Bronchial epithelial cell (primary cell): Measurements from ENCODE around the gene RUNX2. TPM values are rescaled to one million over a fixed set of nuclear protein-coding genes. Genes with fewer than 3 reads are reported as not detected.

Experiments
- DNase-seq: peaks from one replicate; pipeline ENCODE4 v3.0.0-alpha.2; 2010; ENCODE audit warnings: low read depth
- FAIRE-seq: peaks from 2 replicates; lab custom pipeline; 2011; peaks lifted over from hg19 to GRCh38; lab: Jason Lieb, UNC
- H3K27me3 ChIP-seq: 2 replicates; pipeline ENCODE4 v1.5.1; 2011; ENCODE audit warnings: low read length; ENCODE audit not compliant: control insufficient read depth, insufficient read depth
- H3K36me3 ChIP-seq: 2 replicates; pipeline ENCODE4 v1.5.1; 2011; ENCODE audit warnings: low read length; ENCODE audit not compliant: control insufficient read depth, insufficient read depth
- H3K4me3 ChIP-seq: 2 replicates; pipeline ENCODE4 v1.5.1; 2011; ENCODE audit warnings: mild to moderate bottlenecking, low read depth, low read length, control low read depth
- total RNA-seq: library from RNA; depleted of rRNA; stranded (reverse); fragments of >200 nt; gene quantifications from 2 replicates; pipeline ENCODE4 v1.2.1, GENCODE V29; 2014
- TF ChIP-seq, protein P1 (sequence below): IDR thresholded peaks from 2 replicates; pipeline ENCODE4 v1.5.1; 2011; ENCODE audit warnings: mild to moderate bottlenecking, moderate library complexity, low read length, control low read depth, inconsistent platforms; ENCODE audit not compliant: insufficient read depth, severe bottlenecking

RUNX2 gene
- total RNA-seq, 1 donor from 2014 or later, result 0.79 TPM

DNA sequence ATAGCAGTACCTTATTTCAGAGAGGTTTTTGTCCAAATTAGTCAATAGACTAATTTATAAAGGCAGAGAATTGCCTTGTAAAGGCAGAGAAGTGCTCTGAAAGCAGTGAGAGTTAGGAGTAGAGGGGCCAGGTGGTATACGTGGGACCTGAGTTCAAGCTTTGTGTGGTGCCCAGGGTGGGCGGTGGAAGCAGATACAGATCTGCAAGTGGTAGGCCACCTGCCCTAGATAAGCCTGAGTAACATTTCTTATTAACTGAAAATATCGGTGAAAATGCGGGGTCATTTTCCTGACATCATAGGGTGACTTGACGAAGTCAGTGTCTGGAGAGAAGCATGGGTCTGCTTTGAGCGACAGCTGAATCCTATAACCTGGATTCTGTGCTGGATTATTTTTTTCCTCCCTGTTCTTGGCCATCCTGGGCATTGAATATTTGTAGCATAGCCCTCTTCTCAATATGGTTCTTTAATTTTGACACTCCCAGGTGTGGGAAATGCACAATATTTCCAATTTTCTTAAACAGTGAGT, 111.8 kb downstream of the RUNX2 start:
- no peak overlapping the region for H3K4me3 ChIP-seq
- TF ChIP-seq, protein P1, sequence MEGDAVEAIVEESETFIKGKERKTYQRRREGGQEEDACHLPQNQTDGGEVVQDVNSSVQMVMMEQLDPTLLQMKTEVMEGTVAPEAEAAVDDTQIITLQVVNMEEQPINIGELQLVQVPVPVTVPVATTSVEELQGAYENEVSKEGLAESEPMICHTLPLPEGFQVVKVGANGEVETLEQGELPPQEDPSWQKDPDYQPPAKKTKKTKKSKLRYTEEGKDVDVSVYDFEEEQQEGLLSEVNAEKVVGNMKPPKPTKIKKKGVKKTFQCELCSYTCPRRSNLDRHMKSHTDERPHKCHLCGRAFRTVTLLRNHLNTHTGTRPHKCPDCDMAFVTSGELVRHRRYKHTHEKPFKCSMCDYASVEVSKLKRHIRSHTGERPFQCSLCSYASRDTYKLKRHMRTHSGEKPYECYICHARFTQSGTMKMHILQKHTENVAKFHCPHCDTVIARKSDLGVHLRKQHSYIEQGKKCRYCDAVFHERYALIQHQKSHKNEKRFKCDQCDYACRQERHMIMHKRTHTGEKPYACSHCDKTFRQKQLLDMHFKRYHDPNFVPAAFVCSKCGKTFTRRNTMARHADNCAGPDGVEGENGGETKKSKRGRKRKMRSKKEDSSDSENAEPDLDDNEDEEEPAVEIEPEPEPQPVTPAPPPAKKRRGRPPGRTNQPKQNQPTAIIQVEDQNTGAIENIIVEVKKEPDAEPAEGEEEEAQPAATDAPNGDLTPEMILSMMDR, result no peak
- H3K27me3 ChIP-seq, result no peaks in the 10 kb centered on the region
- H3K36me3 ChIP-seq, result no peaks in the 10 kb centered on the region
- FAIRE-seq (no peak), DNase-seq (no peak)

DNA sequence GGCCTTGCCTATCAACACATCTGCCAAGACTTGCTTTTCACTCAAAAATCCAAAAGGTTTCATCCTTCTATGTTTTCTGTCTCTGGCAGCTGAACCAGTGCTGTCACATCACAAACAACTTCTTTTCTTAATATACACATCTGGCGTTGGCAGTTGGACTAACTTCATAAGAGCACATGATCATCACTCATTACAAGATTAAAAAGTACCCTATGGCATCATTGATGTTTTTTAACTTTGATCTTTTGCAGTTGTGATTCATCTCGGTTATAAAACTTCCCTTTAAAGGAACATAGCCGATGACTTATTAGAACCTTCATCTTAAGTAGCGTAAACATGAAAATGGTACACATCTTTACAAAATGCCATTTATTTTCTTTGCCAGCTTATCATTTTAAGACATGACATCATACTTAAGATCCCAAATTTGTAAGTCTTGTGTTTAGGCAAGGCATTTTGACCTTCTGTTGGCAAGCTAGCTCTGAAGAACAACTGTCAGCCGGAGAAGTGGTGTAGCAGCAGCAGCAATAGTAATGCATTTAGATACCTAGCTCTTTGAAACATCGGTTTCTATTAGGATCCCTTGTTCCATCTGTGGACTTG, 113.8 kb downstream of the RUNX2 start:
- TF ChIP-seq, protein P1, result no peak
- DNase-seq, result no peak
- FAIRE-seq, result no peak
- Histone ChIP-seq H3K36me3 (no peaks in the 10 kb centered on the region), H3K4me3 (no peak overlapping the region), H3K27me3 (no peaks in the 10 kb centered on the region)

DNA sequence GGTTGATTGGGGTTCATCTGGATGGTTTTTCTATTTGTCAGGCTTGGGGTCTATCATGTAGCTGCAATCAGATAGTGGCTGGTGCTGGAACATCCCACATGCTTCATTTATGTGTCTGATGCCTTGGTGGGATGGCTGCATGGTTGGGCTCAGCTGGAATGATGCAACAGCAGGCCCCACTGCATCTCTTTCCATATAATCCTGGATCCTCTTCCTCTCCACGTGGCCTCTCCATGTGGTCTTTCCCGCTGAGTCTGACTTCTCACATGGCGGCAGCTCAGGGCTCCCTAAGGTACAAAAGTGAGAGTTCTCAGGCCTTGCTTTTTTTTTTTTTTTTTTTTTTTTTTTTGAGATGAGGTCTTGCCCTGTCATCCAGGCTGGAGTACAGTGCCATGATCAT, 114.6 kb downstream of the RUNX2 start:
- TF ChIP-seq, protein P1, result no peak
- DNase-seq, result no peak
- H3K27me3 ChIP-seq, result no peaks in the 10 kb centered on the region
- no peak overlapping the region for H3K4me3 ChIP-seq
- FAIRE-seq, result no peak
- no peaks in the 10 kb centered on the region for H3K36me3 ChIP-seq

DNA sequence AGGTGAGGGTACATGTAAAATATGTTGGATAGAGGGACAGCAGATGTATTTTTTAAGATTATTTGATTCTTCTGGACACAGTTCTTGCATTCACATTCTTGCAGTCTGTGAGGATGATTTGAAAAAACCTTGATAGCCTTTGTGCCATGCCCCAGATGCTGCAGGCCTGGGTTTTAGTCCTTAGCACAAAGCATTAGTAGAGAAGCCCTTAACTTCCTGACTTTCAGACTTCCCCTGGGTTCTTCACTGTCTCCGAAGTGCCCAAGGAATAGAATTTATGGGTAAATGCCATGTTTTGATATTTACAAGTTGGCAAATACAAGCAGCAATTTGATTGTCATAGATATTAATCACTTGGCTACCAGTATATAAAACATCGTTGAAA, 117.2 kb downstream of the RUNX2 start:
- no peak for DNase-seq
- FAIRE-seq, result no peak
- H3K4me3 ChIP-seq, result no peak overlapping the region
- TF ChIP-seq, protein P1, result no peak
- no peaks in the 10 kb centered on the region for H3K36me3 ChIP-seq
- no peaks in the 10 kb centered on the region for H3K27me3 ChIP-seq

DNA sequence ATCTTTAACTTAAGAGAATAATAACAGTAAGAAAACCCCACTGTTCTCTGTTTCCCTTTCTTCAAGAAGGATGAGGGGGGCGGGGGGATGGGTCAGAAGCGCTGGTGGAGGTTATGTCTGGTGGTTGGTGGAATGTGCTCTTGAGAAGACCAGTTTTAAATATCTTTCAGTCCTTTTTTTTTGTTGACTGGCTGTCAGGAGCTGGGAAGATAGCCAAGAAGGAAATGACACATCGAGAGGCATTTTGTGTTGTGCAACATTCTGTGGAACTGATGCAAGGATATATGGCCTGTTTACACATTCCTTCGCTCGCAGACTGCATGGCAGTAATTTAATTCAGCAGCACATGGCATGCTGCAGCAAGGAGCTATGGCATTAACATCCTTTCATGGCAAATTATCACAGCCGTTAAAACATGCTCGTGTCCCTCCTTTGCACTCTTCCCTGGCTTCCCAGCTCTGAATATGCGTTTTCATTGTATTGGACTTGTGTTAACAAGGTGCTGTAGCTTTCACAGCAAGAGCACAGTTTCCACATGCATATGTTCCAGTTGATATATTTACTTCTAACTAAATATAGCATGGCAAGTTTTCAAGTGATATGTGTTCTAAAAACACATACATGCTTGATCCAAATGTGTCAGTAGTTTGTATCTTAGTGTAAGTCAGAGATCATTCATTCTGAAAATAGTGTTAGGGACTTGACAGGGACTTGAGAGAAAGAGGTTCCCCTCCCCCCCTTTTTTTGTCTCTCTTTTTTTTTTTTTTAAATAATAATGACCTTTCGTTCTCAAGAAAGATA, 117.8 kb downstream of the RUNX2 start:
- peak; percentile 99 for DNase-seq
- H3K4me3 ChIP-seq, result no peak overlapping the region
- no peak for FAIRE-seq

More for the DNA sequence above, 117.8 kb downstream of the RUNX2 start:
- TF ChIP-seq, protein P1, result no peak
- H3K36me3 ChIP-seq, result no peaks in the 10 kb centered on the region
- H3K27me3 ChIP-seq, result no peaks in the 10 kb centered on the region
